K562 (cell line): ENCODE measurements around the gene CPEB1. TPM values are rescaled to one million over a fixed set of nuclear protein-coding genes. Genes with fewer than 3 reads are reported as not detected.

Source experiments
- ARNT ChIP-seq, 2 experiments: fragments of 450-650 bp; IDR thresholded peaks; 2 replicates each; pipeline ENCODE4 v1.6.1; 2016; ENCODE audit warnings: mild to moderate bottlenecking in 1 of 2
- CEBPG ChIP-seq, 3 experiments: fragments of 200-800 bp in 1 of 3; sonication (Bioruptor generic) in 1 of 3; sonication (generic) in 1 of 3; formaldehyde crosslinking in 1 of 3; IDR thresholded peaks in 2 of 3; conservative IDR thresholded peaks in 1 of 3; 2 replicates each; pipeline versions ENCODE4 v1.6.1 to v1.8.0; 2016 to 2022; ENCODE audit warnings: missing compliant biosample characterization in 2 of 3, missing genetic modification characterization in 2 of 3, mild to moderate bottlenecking in 1 of 3, missing genetic modification reagents in 1 of 3
- ETS2 ChIP-seq: IDR thresholded peaks from 2 replicates; pipeline ENCODE4 v1.6.1; 2016; ENCODE audit warnings: borderline replicate concordance, missing genetic modification characterization, mild to moderate bottlenecking, moderate library complexity, missing compliant biosample characterization; ENCODE audit not compliant: poor library complexity, severe bottlenecking
- HLTF ChIP-seq: fragments of 450-650 bp; IDR thresholded peaks from 2 replicates; pipeline ENCODE4 v1.6.1; 2016
- KHSRP ChIP-seq: fragments of 450-650 bp; IDR thresholded peaks from 2 replicates; pipeline ENCODE4 v1.6.1; 2017
- SPI1 ChIP-seq: IDR thresholded peaks from 2 replicates; pipeline ENCODE4 v1.6.1; 2011; ENCODE audit warnings: low read depth, low read length, control low read depth, borderline replicate concordance
- SRSF1 ChIP-seq: fragments of 200-400 bp; formaldehyde crosslinking; IDR thresholded peaks from 2 replicates; pipeline ENCODE4 v1.6.1; 2017; ENCODE audit warnings: mild to moderate bottlenecking, low read depth, low read length, moderate library complexity
- TAL1 ChIP-seq: fragments of 450-650 bp; IDR thresholded peaks from 2 replicates; pipeline ENCODE4 v1.6.1; 2016; ENCODE audit warnings: mild to moderate bottlenecking
- TEAD1 ChIP-seq, 2 experiments: fragments of 450-650 bp in 1 of 2; sonication (generic) in 1 of 2; formaldehyde crosslinking; IDR thresholded peaks; 2 replicates each; pipeline versions ENCODE4 v1.4.0 to v1.8.0; 2020 to 2022; ENCODE audit warnings: mild to moderate bottlenecking in 2 of 2, missing genetic modification reagents in 1 of 2
- ZKSCAN3 ChIP-seq: fragments of 250-450 bp; sonication (Bioruptor Pico); IDR thresholded peaks from 2 replicates; pipeline ENCODE4 v1.4.0; 2020
- ZNF444 ChIP-seq: fragments of 250-450 bp; sonication (Bioruptor Pico); IDR thresholded peaks from 2 replicates; pipeline ENCODE4 v1.4.0; 2020; ENCODE audit warnings: mild to moderate bottlenecking, moderate library complexity
- ZSCAN29 ChIP-seq: fragments of 450-650 bp; IDR thresholded peaks from 2 replicates; pipeline ENCODE4 v1.6.1; 2017
- polyA plus RNA-seq, 8 experiments: library from polyadenylated mRNA; depleted of rRNA in 4 of 8; stranded (reverse) in 5 of 8; unstranded in 3 of 8; fragments of >200 nt; fragmentation: Nextera tagmentation in 2 of 8; fragmentation: Illumina TruSeq in 1 of 8; extraction: Ambion mirVana in 2 of 8; extraction: Trizol in 1 of 8; gene quantifications; 2 replicates each; pipeline versions ENCODE4 v1.2.1 to v1.2.3, GENCODE V29; 2011 to 2014; ENCODE audit warnings: inconsistent platforms in 1 of 8, missing spikeins in 1 of 8
- total RNA-seq, 7 experiments: library from RNA; depleted of rRNA in 6 of 7; stranded (reverse); fragments of >200 nt in 6 of 7; fragmentation: Illumina TruSeq in 2 of 7; extraction: Trizol in 2 of 7; gene quantifications; 2 replicates each; pipeline versions ENCODE4 v1.2.1 to v1.2.3, GENCODE V29; 2011 to 2021; ENCODE audit warnings: low replicate concordance in 1 of 7
- TF ChIP-seq, protein P1 (sequence below): fragments of 450-650 bp; IDR thresholded peaks from 2 replicates; pipeline ENCODE4 v1.6.1; 2016; ENCODE audit warnings: missing biosample characterization, missing genetic modification characterization
- TF ChIP-seq, protein P2 (sequence below): fragments of 450-650 bp; IDR thresholded peaks from 2 replicates; pipeline ENCODE4 v1.6.1; 2014; ENCODE audit warnings: low read depth, mild to moderate bottlenecking, moderate library complexity, borderline replicate concordance
- TF ChIP-seq, protein P3 (sequence below), 2 experiments: fragments of 450-650 bp; IDR thresholded peaks; 2 replicates each; pipeline ENCODE4 v1.6.1; 2018; ENCODE audit warnings: mild to moderate bottlenecking in 2 of 2, low read depth in 1 of 2; ENCODE audit not compliant: partially characterized antibody in 2 of 2
- TF ChIP-seq, protein P4 (sequence below): sonication (generic); formaldehyde crosslinking; IDR thresholded peaks from 2 replicates; pipeline ENCODE4 v1.8.0; 2022; ENCODE audit warnings: mild to moderate bottlenecking, missing genetic modification reagents
- TF ChIP-seq, protein P5 (sequence below): IDR thresholded peaks from 2 replicates; pipeline ENCODE4 v1.6.1; 2011; ENCODE audit not compliant: insufficient read length; ENCODE audit errors: extremely low read depth

Gene CPEB1
- total and polyA plus RNA-seq, 9 of the 15 experiments (the other 6 are each of a cell fraction or from before 2014, with no cell fraction given) = 2.2 to 13.4 (median 9.7) TPM

DNA sequence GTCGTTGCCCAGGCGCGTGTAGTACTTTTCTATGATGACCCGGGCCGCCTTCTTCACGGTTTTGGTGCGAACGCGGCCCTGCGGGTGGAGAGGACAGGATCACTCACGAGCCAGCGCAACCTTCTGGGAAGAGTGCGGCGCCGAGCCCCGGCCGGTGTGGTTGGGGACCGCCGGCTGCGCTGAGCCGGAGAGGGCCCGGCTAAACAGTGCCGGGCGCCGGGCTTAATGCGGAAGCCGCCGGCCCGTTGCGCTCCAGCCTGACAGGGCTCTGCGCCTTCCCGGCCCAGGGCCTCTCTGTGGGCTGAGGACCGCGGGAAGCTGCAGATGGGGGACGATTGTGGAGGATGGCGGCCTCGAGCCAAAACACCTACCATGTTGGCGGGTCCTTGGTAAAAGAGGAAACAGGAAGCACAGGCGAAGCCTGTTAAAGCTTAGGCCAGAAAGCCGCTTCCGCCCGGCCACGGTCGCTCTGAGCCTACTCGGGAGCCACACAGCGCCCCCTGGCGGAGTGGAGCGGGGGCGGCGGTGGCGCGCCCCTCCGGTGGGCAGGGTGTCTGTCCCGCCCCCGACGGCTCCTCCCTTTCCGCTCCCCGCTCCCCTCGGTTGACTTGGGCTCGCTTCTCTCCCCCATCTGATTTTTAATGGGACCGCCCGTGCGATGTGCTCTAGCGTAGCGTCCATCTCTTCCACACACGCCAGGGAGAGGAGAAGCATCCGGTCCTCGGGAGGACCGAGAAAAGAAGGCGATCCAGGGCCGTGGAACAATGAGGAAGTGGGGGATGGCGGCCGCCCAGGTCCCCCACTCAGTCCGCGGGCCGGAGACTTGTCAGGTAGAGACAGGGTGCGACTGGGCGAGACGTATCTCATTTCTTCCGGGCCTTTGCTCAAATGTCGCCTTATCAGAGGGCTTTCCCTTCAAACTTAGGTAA is 106.8 kb downstream of the CPEB1 start, which contains the start of gene RPS17 (continued):
- TF ChIP-seq, protein P1, sequence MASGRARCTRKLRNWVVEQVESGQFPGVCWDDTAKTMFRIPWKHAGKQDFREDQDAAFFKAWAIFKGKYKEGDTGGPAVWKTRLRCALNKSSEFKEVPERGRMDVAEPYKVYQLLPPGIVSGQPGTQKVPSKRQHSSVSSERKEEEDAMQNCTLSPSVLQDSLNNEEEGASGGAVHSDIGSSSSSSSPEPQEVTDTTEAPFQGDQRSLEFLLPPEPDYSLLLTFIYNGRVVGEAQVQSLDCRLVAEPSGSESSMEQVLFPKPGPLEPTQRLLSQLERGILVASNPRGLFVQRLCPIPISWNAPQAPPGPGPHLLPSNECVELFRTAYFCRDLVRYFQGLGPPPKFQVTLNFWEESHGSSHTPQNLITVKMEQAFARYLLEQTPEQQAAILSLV = no peak
- TF ChIP-seq, protein P2, sequence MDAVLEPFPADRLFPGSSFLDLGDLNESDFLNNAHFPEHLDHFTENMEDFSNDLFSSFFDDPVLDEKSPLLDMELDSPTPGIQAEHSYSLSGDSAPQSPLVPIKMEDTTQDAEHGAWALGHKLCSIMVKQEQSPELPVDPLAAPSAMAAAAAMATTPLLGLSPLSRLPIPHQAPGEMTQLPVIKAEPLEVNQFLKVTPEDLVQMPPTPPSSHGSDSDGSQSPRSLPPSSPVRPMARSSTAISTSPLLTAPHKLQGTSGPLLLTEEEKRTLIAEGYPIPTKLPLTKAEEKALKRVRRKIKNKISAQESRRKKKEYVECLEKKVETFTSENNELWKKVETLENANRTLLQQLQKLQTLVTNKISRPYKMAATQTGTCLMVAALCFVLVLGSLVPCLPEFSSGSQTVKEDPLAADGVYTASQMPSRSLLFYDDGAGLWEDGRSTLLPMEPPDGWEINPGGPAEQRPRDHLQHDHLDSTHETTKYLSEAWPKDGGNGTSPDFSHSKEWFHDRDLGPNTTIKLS = peak; percentile 88
- TF ChIP-seq SPI1 (peak; percentile 92), TAL1 (no peak), HLTF (peak; percentile 76; the same call in 1 of the 2 replicates), SRSF1 (peak; percentile 86; the same call in 1 of the 2 replicates), TEAD1 (CRISPR knock-in tag; IDR thresholded peaks at IDR 0.05) (0 out of 4 replicates have a peak, but pooled peaks have one; percentile 38 to 56), ZSCAN29 (no peak), ZKSCAN3 (CRISPR knock-in tag) (no peak), ETS2 (tag) (no peak), ZNF444 (no peak), CEBPG (CRISPR knock-in tag; IDR thresholded peaks at IDR 0.05) (no peak), CEBPG (tag; conservative IDR thresholded peaks at IDR 0.05 in 1 of 2, IDR thresholded peaks at IDR 0.05 in 1 of 2) (no peak), ARNT (IDR thresholded peaks at IDR 0.05) (no peak; a peak in 1 of 4 replicates), KHSRP (no peak)
- TF ChIP-seq, protein P3, sequence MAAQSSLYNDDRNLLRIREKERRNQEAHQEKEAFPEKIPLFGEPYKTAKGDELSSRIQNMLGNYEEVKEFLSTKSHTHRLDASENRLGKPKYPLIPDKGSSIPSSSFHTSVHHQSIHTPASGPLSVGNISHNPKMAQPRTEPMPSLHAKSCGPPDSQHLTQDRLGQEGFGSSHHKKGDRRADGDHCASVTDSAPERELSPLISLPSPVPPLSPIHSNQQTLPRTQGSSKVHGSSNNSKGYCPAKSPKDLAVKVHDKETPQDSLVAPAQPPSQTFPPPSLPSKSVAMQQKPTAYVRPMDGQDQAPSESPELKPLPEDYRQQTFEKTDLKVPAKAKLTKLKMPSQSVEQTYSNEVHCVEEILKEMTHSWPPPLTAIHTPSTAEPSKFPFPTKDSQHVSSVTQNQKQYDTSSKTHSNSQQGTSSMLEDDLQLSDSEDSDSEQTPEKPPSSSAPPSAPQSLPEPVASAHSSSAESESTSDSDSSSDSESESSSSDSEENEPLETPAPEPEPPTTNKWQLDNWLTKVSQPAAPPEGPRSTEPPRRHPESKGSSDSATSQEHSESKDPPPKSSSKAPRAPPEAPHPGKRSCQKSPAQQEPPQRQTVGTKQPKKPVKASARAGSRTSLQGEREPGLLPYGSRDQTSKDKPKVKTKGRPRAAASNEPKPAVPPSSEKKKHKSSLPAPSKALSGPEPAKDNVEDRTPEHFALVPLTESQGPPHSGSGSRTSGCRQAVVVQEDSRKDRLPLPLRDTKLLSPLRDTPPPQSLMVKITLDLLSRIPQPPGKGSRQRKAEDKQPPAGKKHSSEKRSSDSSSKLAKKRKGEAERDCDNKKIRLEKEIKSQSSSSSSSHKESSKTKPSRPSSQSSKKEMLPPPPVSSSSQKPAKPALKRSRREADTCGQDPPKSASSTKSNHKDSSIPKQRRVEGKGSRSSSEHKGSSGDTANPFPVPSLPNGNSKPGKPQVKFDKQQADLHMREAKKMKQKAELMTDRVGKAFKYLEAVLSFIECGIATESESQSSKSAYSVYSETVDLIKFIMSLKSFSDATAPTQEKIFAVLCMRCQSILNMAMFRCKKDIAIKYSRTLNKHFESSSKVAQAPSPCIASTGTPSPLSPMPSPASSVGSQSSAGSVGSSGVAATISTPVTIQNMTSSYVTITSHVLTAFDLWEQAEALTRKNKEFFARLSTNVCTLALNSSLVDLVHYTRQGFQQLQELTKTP (IDR thresholded peaks at IDR 0.05; ENCODE audit: low read depth in 1 of 2, partially characterized antibody in 2 of 2) = peak in 1 of 2 experiments; percentile 31
- TF ChIP-seq, protein P4, sequence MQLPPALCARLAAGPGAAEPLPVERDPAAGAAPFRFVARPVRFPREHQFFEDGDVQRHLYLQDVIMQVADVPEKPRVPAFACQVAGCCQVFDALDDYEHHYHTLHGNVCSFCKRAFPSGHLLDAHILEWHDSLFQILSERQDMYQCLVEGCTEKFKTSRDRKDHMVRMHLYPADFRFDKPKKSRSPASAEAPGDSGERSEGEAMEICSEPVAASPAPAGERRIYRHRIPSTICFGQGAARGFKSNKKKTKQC (CRISPR knock-in tag) = no peak
- TF ChIP-seq, protein P5, sequence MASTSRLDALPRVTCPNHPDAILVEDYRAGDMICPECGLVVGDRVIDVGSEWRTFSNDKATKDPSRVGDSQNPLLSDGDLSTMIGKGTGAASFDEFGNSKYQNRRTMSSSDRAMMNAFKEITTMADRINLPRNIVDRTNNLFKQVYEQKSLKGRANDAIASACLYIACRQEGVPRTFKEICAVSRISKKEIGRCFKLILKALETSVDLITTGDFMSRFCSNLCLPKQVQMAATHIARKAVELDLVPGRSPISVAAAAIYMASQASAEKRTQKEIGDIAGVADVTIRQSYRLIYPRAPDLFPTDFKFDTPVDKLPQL = peak; percentile 85
